Peyer's patch (tissue), 4 donors: ENCODE results near the gene TARS2. TPM values are rescaled to one million over a fixed set of nuclear protein-coding genes. Genes with fewer than 3 reads are reported as not detected.
A peak's percentile ranks its signal among the peaks of the same experiment; 100 is the strongest.

Experiments used
- DNase-seq, 3 donors: peaks; one replicate each; pipeline ENCODE4 v3.0.0-alpha.2; 2017 to 2019
- H3K27ac ChIP-seq, 4 donors: fragments of 200-600 bp; sonication (generic); one replicate each; pipeline ENCODE4 v1.5.1; 2016 to 2019
- H3K27me3 ChIP-seq, 2 donors: fragments of 200-600 bp; sonication (generic); one replicate each; pipeline ENCODE4 v1.5.1; 2019
- H3K36me3 ChIP-seq, 3 donors: fragments of 200-600 bp; sonication (generic); one replicate each; pipeline ENCODE4 v1.5.1; 2016 to 2019
- H3K4me1 ChIP-seq, 4 donors: fragments of 200-600 bp; sonication (generic); one replicate each; pipeline ENCODE4 v1.5.1; 2016 to 2019
- H3K4me3 ChIP-seq, 4 donors: fragments of 200-600 bp; sonication (generic); 1 replicate in 3 of 4; 2 replicates in 1 of 4; pipeline ENCODE4 v1.5.1; 2016 to 2019; ENCODE audit warnings: mild to moderate bottlenecking in 1 of 4
- H3K9me3 ChIP-seq, 4 donors: fragments of 200-600 bp; sonication (generic); one replicate each; pipeline ENCODE4 v1.5.1; 2016 to 2019; ENCODE audit warnings: mild to moderate bottlenecking in 1 of 4
- CTCF ChIP-seq, 6 experiments: fragments of 450-650 bp in 4 of 6; fragments of 200-600 bp in 2 of 6; sonication (generic) in 1 of 6; IDR thresholded peaks; one replicate each; pipeline ENCODE4 v1.5.1; 2017 to 2019; ENCODE audit warnings: antibody characterized with exemption in 6 of 6, mild to moderate bottlenecking in 3 of 6, moderate library complexity in 1 of 6
- POLR2A ChIP-seq, 2 donors: fragments of 450-650 bp; IDR thresholded peaks; one replicate each; pipeline ENCODE4 v1.5.1; 2017; ENCODE audit warnings: antibody characterized with exemption in 2 of 2, mild to moderate bottlenecking in 2 of 2, moderate library complexity in 2 of 2
- total RNA-seq, 4 donors: library from RNA; depleted of rRNA; stranded (reverse); fragments of >200 nt; gene quantifications; one replicate each; pipeline ENCODE4 v1.1.0, GENCODE V29; 2016

The TARS2 gene
- total RNA-seq, 4 donors from 2014 or later = 7.7 to 15.4 (median 12.3) TPM

GRCh38 chr1:150484431-150484830 is 2.8 kb upstream of the TARS2 start:
- H3K27me3 ChIP-seq = no peaks in the 10 kb centered on the region
- no peaks in the 10 kb centered on the region for H3K36me3 ChIP-seq
- no peak for TF ChIP-seq POLR2A (IDR thresholded peaks at IDR 0.05)
- TF ChIP-seq CTCF (IDR thresholded peaks at IDR 0.05) = no peak
- peaks cover 0 to 7% (median 2%) of the 10 kb centered on the region in 4 donors for H3K4me1 ChIP-seq
- peak in 1 of 3 donors; percentile 5 for DNase-seq
- H3K27ac ChIP-seq = no peak overlapping the region
- H3K9me3 ChIP-seq = no peaks in the 10 kb centered on the region
- no peak overlapping the region for H3K4me3 ChIP-seq

GRCh38 chr1:150484861-150485260 is 2.4 kb upstream of the TARS2 start:
- Histone ChIP-seq H3K4me3 (no peak overlapping the region), H3K4me1 (peaks cover 0 to 7% (median 2%) of the 10 kb centered on the region in 4 donors), H3K27me3 (no peaks in the 10 kb centered on the region), H3K9me3 (no peaks in the 10 kb centered on the region), H3K36me3 (no peaks in the 10 kb centered on the region), H3K27ac (no peak overlapping the region)
- DNase-seq = peak in 1 of 3 donors; percentile 45
- TF ChIP-seq CTCF (IDR thresholded peaks at IDR 0.05) (peak in 3 of 6 experiments; percentile 26 to 53 (median 34)), POLR2A (IDR thresholded peaks at IDR 0.05) (no peak)

GRCh38 chr1:150487763-150488115 is 520 bp downstream of the TARS2 start:
- Histone ChIP-seq H3K4me3 (peak overlapping the region; percentile 68 to 87 (median 72)), H3K27me3 (no peaks in the 10 kb centered on the region), H3K4me1 (peaks cover 0 to 7% (median 2%) of the 10 kb centered on the region in 4 donors), H3K9me3 (no peaks in the 10 kb centered on the region), H3K36me3 (peaks cover 0 to 25% (median 0%) of the 10 kb centered on the region in 3 donors), H3K27ac (peak overlapping the region; percentile 45 to 89 (median 80))
- peak in 1 of 3 donors; percentile 42 for DNase-seq
- TF ChIP-seq POLR2A (IDR thresholded peaks at IDR 0.05) (no peak), CTCF (IDR thresholded peaks at IDR 0.05) (no peak)

- Histone ChIP-seq H3K4me1 (peaks cover 0 to 2% (median under 1%) of the 10 kb centered on the region in 4 donors), H3K9me3 (no peaks in the 10 kb centered on the region), H3K4me3 (no peak overlapping the region), H3K36me3 (peaks cover 0 to 52% (median 0%) of the 10 kb centered on the region in 3 donors), H3K27me3 (no peaks in the 10 kb centered on the region), H3K27ac (no peak overlapping the region)
- DNase-seq = peak in 1 of 3 donors; percentile 34
- TF ChIP-seq CTCF (IDR thresholded peaks at IDR 0.05) = no peak
- TF ChIP-seq POLR2A (IDR thresholded peaks at IDR 0.05) = no peak
These were observed 6.0 kb downstream of the TARS2 start for GRCh38 chr1:150493175-150493574.

GRCh38 chr1:150498342-150498741 is 11.1 kb downstream of the TARS2 start:
- Histone ChIP-seq H3K27me3 (no peaks in the 10 kb centered on the region), H3K27ac (no peak overlapping the region), H3K36me3 (peaks cover 0 to 56% (median 0%) of the 10 kb centered on the region in 3 donors), H3K4me1 (no peaks in the 10 kb centered on the region), H3K9me3 (no peaks in the 10 kb centered on the region), H3K4me3 (no peak overlapping the region)
- TF ChIP-seq POLR2A (IDR thresholded peaks at IDR 0.05) = no peak
- TF ChIP-seq CTCF (IDR thresholded peaks at IDR 0.05) = no peak
- peak in 1 of 3 donors; percentile 27 for DNase-seq

GRCh38 chr1:150505431-150505830 is 18.2 kb downstream of the TARS2 start:
- DNase-seq = no peak
- H3K27me3 ChIP-seq = no peaks in the 10 kb centered on the region
- H3K4me3 ChIP-seq = no peak overlapping the region
- no peak for TF ChIP-seq POLR2A (IDR thresholded peaks at IDR 0.05)
- TF ChIP-seq CTCF (IDR thresholded peaks at IDR 0.05) = no peak
- no peaks in the 10 kb centered on the region for H3K9me3 ChIP-seq
- H3K36me3 ChIP-seq = peaks cover 0 to 43% (median 0%) of the 10 kb centered on the region in 3 donors
- H3K4me1 ChIP-seq = peaks cover 0 to 4% (median 0%) of the 10 kb centered on the region in 4 donors
- H3K27ac ChIP-seq = no peak overlapping the region
